Omental fat pad (tissue), 4 donors: ENCODE measurements around the gene CLDN17. TPM values are rescaled to one million over a fixed set of nuclear protein-coding genes. Genes with fewer than 3 reads are reported as not detected.

Experiments
- ATAC-seq: fragments of 150-250 bp; one replicate; pipeline ENCODE4 v1.9.1; 2016; ENCODE audit warnings: mild to moderate bottlenecking, moderate library complexity; ENCODE audit not compliant: low FRiP score
- DNase-seq: peaks from one replicate; pipeline ENCODE4 v3.0.0-alpha.2; 2019; ENCODE audit warnings: low spot score
- CTCF ChIP-seq, 3 donors: fragments of 450-650 bp; IDR thresholded peaks; one replicate each; pipeline ENCODE4 v1.5.1; 2016 to 2017; ENCODE audit warnings: antibody characterized with exemption in 3 of 3, mild to moderate bottlenecking in 3 of 3, moderate library complexity in 2 of 3
- total RNA-seq, 4 donors: library from RNA; depleted of rRNA; stranded (reverse); fragments of >200 nt; gene quantifications; one replicate each; pipeline ENCODE4 v1.1.0, GENCODE V29; 2016

CLDN17 gene
- total RNA-seq, result not detected

GRCh38 chr21:30166705-30167104, at the start of gene CLDN17:
TSS of gene CLDN17 (minus strand) at chr21:30166805. CDS start at chr21:30166617, 188 bp downstream.
- DNase-seq (no peak), ATAC-seq (no peak)
- TF ChIP-seq CTCF (IDR thresholded peaks at IDR 0.05), result no peak

- no peak for DNase-seq
- no peak for ATAC-seq
- no peak for TF ChIP-seq CTCF (IDR thresholded peaks at IDR 0.05)
These were observed 49.6 kb upstream of the CLDN17 start, which contains the start of gene CLDN8 for GRCh38 chr21:30216041-30216723. TSS of gene CLDN8 (minus strand) at chr21:30216097. CDS start at chr21:30215925, 172 bp downstream.

- TF ChIP-seq CTCF (IDR thresholded peaks at IDR 0.05), result no peak
- ATAC-seq (no peak), DNase-seq (no peak)
These were observed 44.5 kb upstream of the CLDN17 start for GRCh38 chr21:30211071-30211470.

- no peak for ATAC-seq
- no peak for TF ChIP-seq CTCF (IDR thresholded peaks at IDR 0.05)
- DNase-seq, result no peak
These were observed 43.0 kb upstream of the CLDN17 start for GRCh38 chr21:30209601-30210000.

GRCh38 chr21:30207252-30207579, 40.6 kb upstream of the CLDN17 start:
- DNase-seq (no peak), ATAC-seq (no peak)
- no peak for TF ChIP-seq CTCF (IDR thresholded peaks at IDR 0.05)

- ATAC-seq, result no peak
- TF ChIP-seq CTCF (IDR thresholded peaks at IDR 0.05), result no peak
- no peak for DNase-seq
These were observed 40.1 kb upstream of the CLDN17 start for GRCh38 chr21:30206551-30207251.

GRCh38 chr21:30200000-30200399, 33.4 kb upstream of the CLDN17 start:
- ATAC-seq, result no peak
- DNase-seq, result no peak
- TF ChIP-seq CTCF (IDR thresholded peaks at IDR 0.05), result no peak
